ENCODE measurements around the gene KLF4.

DNA sequence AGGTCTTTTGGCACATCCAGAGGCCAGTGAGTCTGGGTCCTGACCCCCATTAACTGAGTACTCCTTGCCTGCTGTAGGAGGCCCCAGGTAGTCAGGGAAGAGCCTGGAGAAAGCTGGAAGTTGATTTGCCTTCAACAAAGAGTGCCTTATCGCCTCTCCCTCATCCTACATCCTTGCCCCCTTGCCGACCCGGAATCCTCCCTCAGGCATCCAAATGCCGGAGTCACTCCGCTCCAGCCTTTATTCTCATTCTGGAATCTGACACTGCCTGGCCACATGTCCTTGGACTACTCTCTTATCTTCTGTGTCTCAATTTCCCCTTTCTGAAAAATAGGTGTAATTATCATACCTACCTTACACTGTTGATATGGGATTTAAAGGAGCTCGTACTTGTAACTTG, 39.1 kb upstream of the KLF4 start:
- TF ChIP-seq POLR2A (IDR thresholded peaks at IDR 0.05) (no peak), POLR2AphosphoS5 (IDR thresholded peaks at IDR 0.05) (no peak)
